ENCODE results near the gene TMEM256.

The TMEM256 gene

DNA sequence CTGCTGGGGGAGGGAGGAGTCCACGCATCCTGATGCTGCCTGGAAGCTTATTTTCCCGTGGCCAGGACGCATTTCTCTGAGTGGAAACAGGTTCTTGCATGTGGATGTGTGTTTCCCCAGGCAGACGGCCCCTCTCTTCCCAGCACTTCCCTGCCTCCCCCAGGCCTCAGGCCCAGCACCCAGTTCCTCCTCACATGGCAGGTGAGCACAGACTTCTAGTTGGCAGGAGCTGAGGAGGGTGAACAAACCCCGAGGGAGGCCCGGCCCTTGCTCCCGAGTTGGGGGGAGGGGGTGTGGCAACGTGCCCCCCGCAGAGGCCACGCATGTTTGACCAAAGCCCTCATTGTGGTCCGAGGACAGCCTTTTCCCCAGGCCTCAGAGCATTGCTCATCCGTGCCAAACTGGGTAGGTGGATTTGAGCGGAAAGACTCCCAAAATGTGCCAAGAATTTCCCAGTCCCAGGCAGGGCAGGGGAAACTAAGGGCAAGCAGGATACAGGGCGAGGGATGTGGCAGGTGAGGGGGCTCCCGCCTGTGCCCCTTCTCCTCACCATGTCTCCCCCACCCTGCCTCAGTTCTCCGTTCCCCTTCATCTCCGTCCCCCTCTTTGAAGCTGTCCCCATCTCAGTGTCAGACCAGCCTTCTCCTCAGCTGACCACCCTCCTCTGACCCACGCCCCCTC, 14.7 kb upstream of the TMEM256 start:
- Histone ChIP-seq H3K9me3 (ENCODE audit: control insufficient read depth in 1 of 2, low read length in 2 of 2) (no peaks in the 10 kb centered on the region), H3K9ac (ENCODE audit: low read depth in 1 of 2, low read length in 2 of 2) (no peak overlapping the region), H3K4me3 (ENCODE audit: low read depth in 1 of 2, low read length in 2 of 2) (no peak overlapping the region), H3K36me3 (ENCODE audit: control insufficient read depth in 1 of 2, insufficient read depth in 2 of 2, low read length in 2 of 2) (no peaks in the 10 kb centered on the region), H3K27me3 (ENCODE audit: control insufficient read depth in 1 of 2, insufficient read depth in 2 of 2, low read length in 2 of 2) (peaks cover 0 to 1% of the 10 kb centered on the region in 2 donors), H3K4me1 (ENCODE audit: control insufficient read depth in 1 of 2, insufficient read depth in 2 of 2, low read length in 2 of 2) (no peaks in the 10 kb centered on the region), H3K27ac (ENCODE audit: low read depth, low read length) (no peak overlapping the region)

DNA sequence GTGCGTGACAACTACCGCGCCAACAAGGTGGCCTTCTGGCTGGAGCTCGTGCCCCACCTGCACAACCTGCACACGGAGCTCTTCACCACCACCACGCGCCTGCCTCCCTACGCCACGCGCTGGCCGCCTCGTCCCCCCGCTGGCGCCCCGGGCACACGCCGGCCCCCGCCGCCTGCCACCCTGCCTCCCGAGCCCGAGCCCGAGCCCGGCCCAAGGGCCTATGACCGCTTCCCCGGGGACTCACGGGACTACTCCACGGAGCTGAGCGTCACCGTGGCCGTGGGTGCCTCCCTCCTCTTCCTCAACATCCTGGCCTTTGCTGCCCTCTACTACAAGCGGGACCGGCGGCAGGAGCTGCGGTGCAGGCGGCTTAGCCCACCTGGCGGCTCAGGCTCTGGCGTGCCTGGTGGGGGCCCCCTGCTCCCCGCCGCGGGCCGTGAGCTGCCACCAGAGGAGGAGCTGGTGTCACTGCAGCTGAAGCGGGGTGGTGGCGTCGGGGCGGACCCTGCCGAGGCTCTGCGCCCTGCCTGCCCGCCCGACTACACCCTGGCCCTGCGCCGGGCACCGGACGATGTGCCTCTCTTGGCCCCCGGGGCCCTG, 13.3 kb upstream of the TMEM256 start:
- H3K27me3 ChIP-seq (ENCODE audit: control insufficient read depth in 1 of 2, insufficient read depth in 2 of 2, low read length in 2 of 2), result no peaks in the 10 kb centered on the region
- H3K4me1 ChIP-seq (ENCODE audit: control insufficient read depth in 1 of 2, insufficient read depth in 2 of 2, low read length in 2 of 2), result no peaks in the 10 kb centered on the region
- H3K27ac ChIP-seq (ENCODE audit: low read depth, low read length), result no peak overlapping the region
- H3K9me3 ChIP-seq (ENCODE audit: control insufficient read depth in 1 of 2, low read length in 2 of 2), result no peaks in the 10 kb centered on the region
- H3K36me3 ChIP-seq (ENCODE audit: control insufficient read depth in 1 of 2, insufficient read depth in 2 of 2, low read length in 2 of 2), result no peaks in the 10 kb centered on the region
- H3K4me3 ChIP-seq (ENCODE audit: low read depth in 1 of 2, low read length in 2 of 2), result no peak overlapping the region
- no peak overlapping the region for H3K9ac ChIP-seq (ENCODE audit: low read depth in 1 of 2, low read length in 2 of 2)

- Histone ChIP-seq H3K4me1 (ENCODE audit: control insufficient read depth in 1 of 2, insufficient read depth in 2 of 2, low read length in 2 of 2) (no peaks in the 10 kb centered on the region), H3K9me3 (ENCODE audit: control insufficient read depth in 1 of 2, low read length in 2 of 2) (no peaks in the 10 kb centered on the region), H3K4me3 (ENCODE audit: low read depth in 1 of 2, low read length in 2 of 2) (no peak overlapping the region), H3K9ac (ENCODE audit: low read depth in 1 of 2, low read length in 2 of 2) (no peak overlapping the region), H3K27me3 (ENCODE audit: control insufficient read depth in 1 of 2, insufficient read depth in 2 of 2, low read length in 2 of 2) (no peaks in the 10 kb centered on the region), H3K36me3 (ENCODE audit: control insufficient read depth in 1 of 2, insufficient read depth in 2 of 2, low read length in 2 of 2) (no peaks in the 10 kb centered on the region), H3K27ac (ENCODE audit: low read depth, low read length) (no peak overlapping the region)
Observed at GRCh38 chr17:7416323-7416722, 12.4 kb upstream of the TMEM256 start.

DNA sequence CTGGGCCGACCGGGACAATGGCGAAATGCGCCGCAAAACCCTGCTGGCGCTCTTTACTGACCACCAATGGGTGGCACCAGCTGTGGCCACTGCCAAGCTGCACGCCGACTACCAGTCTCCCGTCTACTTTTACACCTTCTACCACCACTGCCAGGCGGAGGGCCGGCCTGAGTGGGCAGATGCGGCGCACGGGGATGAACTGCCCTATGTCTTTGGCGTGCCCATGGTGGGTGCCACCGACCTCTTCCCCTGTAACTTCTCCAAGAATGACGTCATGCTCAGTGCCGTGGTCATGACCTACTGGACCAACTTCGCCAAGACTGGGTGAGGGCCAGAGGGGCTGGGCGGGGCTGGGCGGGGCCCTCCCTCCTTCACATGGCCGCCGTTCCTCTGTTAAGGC, 11.9 kb upstream of the TMEM256 start:
- no peaks in the 10 kb centered on the region for H3K36me3 ChIP-seq (ENCODE audit: control insufficient read depth in 1 of 2, insufficient read depth in 2 of 2, low read length in 2 of 2)
- H3K4me3 ChIP-seq (ENCODE audit: low read depth in 1 of 2, low read length in 2 of 2), result no peak overlapping the region
- no peak overlapping the region for H3K27ac ChIP-seq (ENCODE audit: low read depth, low read length)
- H3K27me3 ChIP-seq (ENCODE audit: control insufficient read depth in 1 of 2, insufficient read depth in 2 of 2, low read length in 2 of 2), result no peaks in the 10 kb centered on the region
- H3K9ac ChIP-seq (ENCODE audit: low read depth in 1 of 2, low read length in 2 of 2), result no peak overlapping the region
- no peaks in the 10 kb centered on the region for H3K9me3 ChIP-seq (ENCODE audit: control insufficient read depth in 1 of 2, low read length in 2 of 2)
- H3K4me1 ChIP-seq (ENCODE audit: control insufficient read depth in 1 of 2, insufficient read depth in 2 of 2, low read length in 2 of 2), result no peaks in the 10 kb centered on the region

- H3K4me1 ChIP-seq (ENCODE audit: control insufficient read depth in 1 of 2, insufficient read depth in 2 of 2, low read length in 2 of 2), result no peaks in the 10 kb centered on the region
- no peaks in the 10 kb centered on the region for H3K9me3 ChIP-seq (ENCODE audit: control insufficient read depth in 1 of 2, low read length in 2 of 2)
- no peak overlapping the region for H3K9ac ChIP-seq (ENCODE audit: low read depth in 1 of 2, low read length in 2 of 2)
- H3K27me3 ChIP-seq (ENCODE audit: control insufficient read depth in 1 of 2, insufficient read depth in 2 of 2, low read length in 2 of 2), result no peaks in the 10 kb centered on the region
- no peak overlapping the region for H3K4me3 ChIP-seq (ENCODE audit: low read depth in 1 of 2, low read length in 2 of 2)
- no peak overlapping the region for H3K27ac ChIP-seq (ENCODE audit: low read depth, low read length)
- no peaks in the 10 kb centered on the region for H3K36me3 ChIP-seq (ENCODE audit: control insufficient read depth in 1 of 2, insufficient read depth in 2 of 2, low read length in 2 of 2)
Observed at GRCh38 chr17:7414837-7415236, 10.9 kb upstream of the TMEM256 start.

GRCh38 chr17:7413346-7413985, 9.6 kb upstream of the TMEM256 start:
- no peak overlapping the region for H3K4me3 ChIP-seq (ENCODE audit: low read depth in 1 of 2, low read length in 2 of 2)

GRCh38 chr17:7411427-7411750, 7.5 kb upstream of the TMEM256 start:
- Histone ChIP-seq H3K27me3 (ENCODE audit: control insufficient read depth in 1 of 2, insufficient read depth in 2 of 2, low read length in 2 of 2) (peaks cover 3 to 4% of the 10 kb centered on the region in 2 donors), H3K4me1 (ENCODE audit: control insufficient read depth in 1 of 2, insufficient read depth in 2 of 2, low read length in 2 of 2) (peaks cover 0 to 5% of the 10 kb centered on the region in 2 donors), H3K27ac (ENCODE audit: low read depth, low read length) (no peak overlapping the region), H3K9me3 (ENCODE audit: control insufficient read depth in 1 of 2, low read length in 2 of 2) (no peaks in the 10 kb centered on the region), H3K36me3 (ENCODE audit: control insufficient read depth in 1 of 2, insufficient read depth in 2 of 2, low read length in 2 of 2) (no peaks in the 10 kb centered on the region), H3K4me3 (ENCODE audit: low read depth in 1 of 2, low read length in 2 of 2) (no peak overlapping the region), H3K9ac (ENCODE audit: low read depth in 1 of 2, low read length in 2 of 2) (no peak overlapping the region)

More at GRCh38 chr17:7413346-7413985, 9.6 kb upstream of the TMEM256 start:
- H3K36me3 ChIP-seq (ENCODE audit: control insufficient read depth in 1 of 2, insufficient read depth in 2 of 2, low read length in 2 of 2), result no peaks in the 10 kb centered on the region
- H3K9ac ChIP-seq (ENCODE audit: low read depth in 1 of 2, low read length in 2 of 2), result no peak overlapping the region
- H3K27me3 ChIP-seq (ENCODE audit: control insufficient read depth in 1 of 2, insufficient read depth in 2 of 2, low read length in 2 of 2), result peaks cover 0 to 4% of the 10 kb centered on the region in 2 donors
- no peaks in the 10 kb centered on the region for H3K9me3 ChIP-seq (ENCODE audit: control insufficient read depth in 1 of 2, low read length in 2 of 2)
- H3K27ac ChIP-seq (ENCODE audit: low read depth, low read length), result no peak overlapping the region
- H3K4me1 ChIP-seq (ENCODE audit: control insufficient read depth in 1 of 2, insufficient read depth in 2 of 2, low read length in 2 of 2), result peaks cover 0 to 4% of the 10 kb centered on the region in 2 donors

- Histone ChIP-seq H3K27me3 (ENCODE audit: control insufficient read depth in 1 of 2, insufficient read depth in 2 of 2, low read length in 2 of 2) (peaks cover 4 to 8% of the 10 kb centered on the region in 2 donors), H3K4me3 (ENCODE audit: low read depth in 1 of 2, low read length in 2 of 2) (no peak overlapping the region), H3K36me3 (ENCODE audit: control insufficient read depth in 1 of 2, insufficient read depth in 2 of 2, low read length in 2 of 2) (no peaks in the 10 kb centered on the region), H3K4me1 (ENCODE audit: control insufficient read depth in 1 of 2, insufficient read depth in 2 of 2, low read length in 2 of 2) (peaks cover 0 to 5% of the 10 kb centered on the region in 2 donors), H3K9me3 (ENCODE audit: control insufficient read depth in 1 of 2, low read length in 2 of 2) (no peaks in the 10 kb centered on the region), H3K9ac (ENCODE audit: low read depth in 1 of 2, low read length in 2 of 2) (no peak overlapping the region), H3K27ac (ENCODE audit: low read depth, low read length) (no peak overlapping the region)
Observed at GRCh38 chr17:7410634-7411426, 6.9 kb upstream of the TMEM256 start.

GRCh38 chr17:7409716-7410115, 5.8 kb upstream of the TMEM256 start:
- no peak overlapping the region for H3K27ac ChIP-seq (ENCODE audit: low read depth, low read length)
- no peak overlapping the region for H3K4me3 ChIP-seq (ENCODE audit: low read depth in 1 of 2, low read length in 2 of 2)
- no peaks in the 10 kb centered on the region for H3K36me3 ChIP-seq (ENCODE audit: control insufficient read depth in 1 of 2, insufficient read depth in 2 of 2, low read length in 2 of 2)
- H3K9me3 ChIP-seq (ENCODE audit: control insufficient read depth in 1 of 2, low read length in 2 of 2), result no peaks in the 10 kb centered on the region
- peaks cover 4 to 12% of the 10 kb centered on the region in 2 donors for H3K27me3 ChIP-seq (ENCODE audit: control insufficient read depth in 1 of 2, insufficient read depth in 2 of 2, low read length in 2 of 2)
- no peak overlapping the region for H3K9ac ChIP-seq (ENCODE audit: low read depth in 1 of 2, low read length in 2 of 2)
- peaks cover 0 to 5% of the 10 kb centered on the region in 2 donors for H3K4me1 ChIP-seq (ENCODE audit: control insufficient read depth in 1 of 2, insufficient read depth in 2 of 2, low read length in 2 of 2)

DNA sequence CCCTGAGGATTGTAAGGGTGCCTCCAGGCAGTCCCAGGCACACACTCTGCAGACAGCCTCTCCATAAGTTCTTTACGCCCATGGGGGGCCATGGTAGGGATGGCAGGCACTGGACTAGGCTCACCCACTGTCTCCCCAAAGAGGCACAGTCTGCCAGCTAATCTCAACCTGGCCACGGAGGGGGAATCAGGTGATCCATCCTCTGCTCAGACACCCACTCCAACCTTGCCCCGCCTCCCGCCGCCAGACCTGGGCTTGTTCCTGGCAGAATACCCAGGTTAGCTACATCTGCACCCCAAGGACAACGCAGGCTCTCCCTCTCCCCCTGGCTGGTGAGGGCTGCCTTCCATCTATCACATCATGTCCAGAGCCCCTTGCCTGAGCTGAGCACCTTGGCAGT, 5.0 kb upstream of the TMEM256 start:
- no peaks in the 10 kb centered on the region for H3K36me3 ChIP-seq (ENCODE audit: control insufficient read depth in 1 of 2, insufficient read depth in 2 of 2, low read length in 2 of 2)
- no peak overlapping the region for H3K9ac ChIP-seq (ENCODE audit: low read depth in 1 of 2, low read length in 2 of 2)
- peaks cover 4 to 12% of the 10 kb centered on the region in 2 donors for H3K27me3 ChIP-seq (ENCODE audit: control insufficient read depth in 1 of 2, insufficient read depth in 2 of 2, low read length in 2 of 2)
- no peaks in the 10 kb centered on the region for H3K9me3 ChIP-seq (ENCODE audit: control insufficient read depth in 1 of 2, low read length in 2 of 2)
- H3K4me1 ChIP-seq (ENCODE audit: control insufficient read depth in 1 of 2, insufficient read depth in 2 of 2, low read length in 2 of 2), result peaks cover 0 to 5% of the 10 kb centered on the region in 2 donors
- no peak overlapping the region for H3K4me3 ChIP-seq (ENCODE audit: low read depth in 1 of 2, low read length in 2 of 2)
- no peak overlapping the region for H3K27ac ChIP-seq (ENCODE audit: low read depth, low read length)

Measured in duodenal mucosa (tissue), 2 donors.